Liver (tissue), 9 donors: ENCODE data around the gene SEL1L2. TPM values are rescaled to one million over a fixed set of nuclear protein-coding genes. Genes with fewer than 3 reads are reported as not detected.

Experiments used
- DNase-seq: peaks from one replicate; pipeline ENCODE4 v3.0.0-alpha.2; 2017; ENCODE audit warnings: low spot score
- H3K27ac ChIP-seq, 2 donors: one replicate each; pipeline ENCODE4 v1.7.0; 2013; ENCODE audit warnings: inconsistent platforms in 2 of 2, low read length in 2 of 2, control low read depth in 1 of 2, low read depth in 1 of 2, mild to moderate bottlenecking in 1 of 2
- H3K27me3 ChIP-seq, 4 donors: one replicate each; pipeline versions ENCODE4 v1.6.1 to v1.7.0; 2013; ENCODE audit warnings: low read length in 3 of 4, inconsistent platforms in 1 of 4, mild to moderate bottlenecking in 1 of 4, moderate library complexity in 1 of 4; ENCODE audit not compliant: control insufficient read depth in 4 of 4, insufficient read depth in 4 of 4
- H3K36me3 ChIP-seq, 4 donors: one replicate each; pipeline versions ENCODE4 v1.6.1 to v1.7.0; 2013; ENCODE audit warnings: low read length in 3 of 4, mild to moderate bottlenecking in 3 of 4, low read depth in 1 of 4, moderate library complexity in 1 of 4; ENCODE audit not compliant: control insufficient read depth in 4 of 4, insufficient read depth in 3 of 4
- H3K4me1 ChIP-seq, 4 donors: one replicate each; pipeline versions ENCODE4 v1.6.1 to v1.7.0; 2013; ENCODE audit warnings: low read length in 3 of 4, mild to moderate bottlenecking in 3 of 4, moderate library complexity in 1 of 4; ENCODE audit not compliant: control insufficient read depth in 4 of 4, insufficient read depth in 4 of 4
- H3K4me3 ChIP-seq, 3 donors: one replicate each; pipeline versions ENCODE4 v1.6.1 to v1.7.0; 2013; ENCODE audit warnings: low read length in 3 of 3, control low read depth in 1 of 3, low read depth in 1 of 3, mild to moderate bottlenecking in 1 of 3
- H3K9ac ChIP-seq, 2 donors: one replicate each; pipeline ENCODE4 v1.7.0; 2013; ENCODE audit warnings: low read length in 2 of 2, mild to moderate bottlenecking in 2 of 2, moderate library complexity in 2 of 2, control low read depth in 1 of 2, low read depth in 1 of 2
- H3K9me3 ChIP-seq, 4 donors: one replicate each; pipeline versions ENCODE4 v1.6.1 to v1.7.0; 2013; ENCODE audit warnings: low read length in 3 of 4; ENCODE audit not compliant: control insufficient read depth in 4 of 4
- ATF3 ChIP-seq: IDR thresholded peaks from 2 replicates; pipeline ENCODE4 v1.6.1; 2016; ENCODE audit warnings: antibody characterized with exemption
- CTCF ChIP-seq: fragments of 150-350 bp; IDR thresholded peaks from 2 replicates; pipeline ENCODE4 v1.5.1; 2017; ENCODE audit warnings: improper control_type of control experiment, low read depth, low read length; ENCODE audit not compliant: missing input control
- EGR1 ChIP-seq, 2 donors: IDR thresholded peaks; 2 replicates each; pipeline ENCODE4 v1.6.1; 2016 to 2018; ENCODE audit warnings: antibody characterized with exemption in 2 of 2, low read depth in 2 of 2
- FOXA1 ChIP-seq: IDR thresholded peaks from 2 replicates; pipeline ENCODE4 v1.6.1; 2016; ENCODE audit warnings: antibody characterized with exemption
- FOXA2 ChIP-seq: IDR thresholded peaks from 2 replicates; pipeline ENCODE4 v1.6.1; 2016; ENCODE audit warnings: antibody characterized with exemption
- GABPA ChIP-seq, 2 donors: IDR thresholded peaks in 1 of 2; conservative IDR thresholded peaks in 1 of 2; 2 replicates each; pipeline ENCODE4 v1.6.1; 2016; ENCODE audit warnings: antibody characterized with exemption in 2 of 2, mild to moderate bottlenecking in 1 of 2, moderate library complexity in 1 of 2
- HNF4A ChIP-seq, 2 donors: conservative IDR thresholded peaks; 2 replicates each; pipeline ENCODE4 v1.6.1; 2016; ENCODE audit warnings: antibody characterized with exemption in 2 of 2, mild to moderate bottlenecking in 2 of 2
- HNF4G ChIP-seq: IDR thresholded peaks from 2 replicates; pipeline ENCODE4 v1.6.1; 2016; ENCODE audit warnings: antibody characterized with exemption
- JUND ChIP-seq, 2 donors: IDR thresholded peaks; 2 replicates each; pipeline ENCODE4 v1.6.1; 2016; ENCODE audit warnings: antibody characterized with exemption in 2 of 2
- MAX ChIP-seq: IDR thresholded peaks from 2 replicates; pipeline ENCODE4 v1.6.1; 2016; ENCODE audit warnings: antibody characterized with exemption
- NR2F2 ChIP-seq: IDR thresholded peaks from 2 replicates; pipeline ENCODE4 v1.6.1; 2016; ENCODE audit warnings: antibody characterized with exemption
- RAD21 ChIP-seq, 2 donors: IDR thresholded peaks; 2 replicates each; pipeline ENCODE4 v1.6.1; 2016; ENCODE audit warnings: antibody characterized with exemption in 2 of 2, mild to moderate bottlenecking in 2 of 2
- REST ChIP-seq: IDR thresholded peaks from 2 replicates; pipeline ENCODE4 v1.6.1; 2016; ENCODE audit warnings: antibody characterized with exemption, mild to moderate bottlenecking
- RXRA ChIP-seq, 2 donors: IDR thresholded peaks; 2 replicates each; pipeline ENCODE4 v1.6.1; 2017 to 2018; ENCODE audit warnings: antibody characterized with exemption in 2 of 2, mild to moderate bottlenecking in 1 of 2
- SP1 ChIP-seq: IDR thresholded peaks from 2 replicates; pipeline ENCODE4 v1.6.1; 2018; ENCODE audit warnings: antibody characterized with exemption, mild to moderate bottlenecking
- TAF1 ChIP-seq: conservative IDR thresholded peaks from 2 replicates; pipeline ENCODE4 v1.6.1; 2016; ENCODE audit warnings: antibody characterized with exemption, mild to moderate bottlenecking
- YY1 ChIP-seq: IDR thresholded peaks from 2 replicates; pipeline ENCODE4 v1.6.1; 2016; ENCODE audit warnings: antibody characterized with exemption, mild to moderate bottlenecking
- ZBTB33 ChIP-seq: IDR thresholded peaks from 2 replicates; pipeline ENCODE4 v1.6.1; 2016; ENCODE audit warnings: antibody characterized with exemption
- WGBS: extraction: QIAGEN DNeasy Blood & Tissue Kit; methylation state at CpG from one replicate; pipeline ENCODE4 v1.1.7; 2013; 5-methylcytosine and 5-hydroxymethylcytosine counted together
- polyA plus RNA-seq, 2 donors: library from polyadenylated mRNA; stranded (reverse) in 1 of 2; unstranded in 1 of 2; fragments of 200-250 nt in 1 of 2; fragments of >200 nt in 1 of 2; fragmentation: Nextera tagmentation in 1 of 2; extraction: Ambion mirVana in 1 of 2; gene quantifications; one replicate each; pipeline versions ENCODE4 v1.2.1 to v1.2.3, GENCODE V29; 2013 to 2015
- total RNA-seq, 2 donors: library from RNA; depleted of rRNA; stranded (reverse); fragments of >200 nt; gene quantifications; one replicate each; pipeline ENCODE4 v1.2.3, GENCODE V29; 2014
- donor health status: healthy.
- donor health status: healthy.
- donor health status: healthy.
- donor health status: healthy.
- donor health status: healthy.

SEL1L2 gene
- total and polyA plus RNA-seq, 4 donors: not detected

- 95% methylated on average over 3 of the region's 3 CpGs for WGBS
- no peaks in the 10 kb centered on the region for H3K4me1 ChIP-seq
- H3K4me3 ChIP-seq: no peak overlapping the region
- no peaks in the 10 kb centered on the region for H3K36me3 ChIP-seq
- TF ChIP-seq HNF4A (conservative IDR thresholded peaks at IDR 0.05): no peak
- no peak for TF ChIP-seq RXRA (IDR thresholded peaks at IDR 0.05)
- TF ChIP-seq FOXA2: no peak
- no peak for TF ChIP-seq EGR1 (IDR thresholded peaks at IDR 0.05; ENCODE audit: low read depth in 2 of 2)
- no peak for TF ChIP-seq ZBTB33
- no peak for TF ChIP-seq NR2F2
- no peak for TF ChIP-seq CTCF
- no peak for TF ChIP-seq YY1
- TF ChIP-seq HNF4G: no peak
- TF ChIP-seq SP1: no peak
- no peak for TF ChIP-seq MAX
- TF ChIP-seq FOXA1: no peak
- no peak for TF ChIP-seq RAD21 (IDR thresholded peaks at IDR 0.05)
- TF ChIP-seq REST: no peak
- no peak for TF ChIP-seq TAF1
- no peak for TF ChIP-seq ATF3
- TF ChIP-seq GABPA (IDR thresholded peaks at IDR 0.05 in 1 of 2, conservative IDR thresholded peaks at IDR 0.05 in 1 of 2): no peak
- no peak for TF ChIP-seq JUND (IDR thresholded peaks at IDR 0.05)
- DNase-seq: no peak
- peaks cover 0 to 3% (median 0%) of the 10 kb centered on the region in 4 donors for H3K27me3 ChIP-seq
- no peak overlapping the region for H3K9ac ChIP-seq
- no peak overlapping the region for H3K27ac ChIP-seq
- H3K9me3 ChIP-seq: no peaks in the 10 kb centered on the region
Measured at GRCh38 chr20:13824459-13824858, 166.0 kb downstream of the SEL1L2 start.

- Histone ChIP-seq H3K4me3 (no peak overlapping the region), H3K27ac (no peak overlapping the region)
- 71% methylated on average over 2 of the region's 2 CpGs for WGBS
Measured at GRCh38 chr20:13822459-13822858, 168.0 kb downstream of the SEL1L2 start.

More at GRCh38 chr20:13822459-13822858, 168.0 kb downstream of the SEL1L2 start:
- Histone ChIP-seq H3K4me1 (no peaks in the 10 kb centered on the region), H3K9ac (no peak overlapping the region), H3K9me3 (no peaks in the 10 kb centered on the region), H3K36me3 (peaks cover 4 to 7% (median 4%) of the 10 kb centered on the region in 4 donors), H3K27me3 (no peaks in the 10 kb centered on the region)
- TF ChIP-seq ZBTB33 (no peak), ATF3 (no peak), EGR1 (IDR thresholded peaks at IDR 0.05; ENCODE audit: low read depth in 2 of 2) (no peak)
- DNase-seq: no peak
